ENCODE data around the gene SGCD.
"Not testable (repeated sequence)": the region's sequence is repeated elsewhere in the genome, so short reads cannot be mapped to it uniquely, and the experiment has no call there.

SGCD gene

GRCh38 chr5:156654444-156654843 is 327.5 kb downstream of the SGCD start:
- DNase-seq, result no peak

- no peak for DNase-seq
These were observed 328.8 kb downstream of the SGCD start for GRCh38 chr5:156655732-156656131.

GRCh38 chr5:156664832-156665231 is 337.9 kb downstream of the SGCD start:
- DNase-seq, result not testable (repeated sequence)

GRCh38 chr5:156666686-156667085 is 339.7 kb downstream of the SGCD start:
- not testable (repeated sequence) for DNase-seq

- DNase-seq, result no peak
These were observed 340.7 kb downstream of the SGCD start for GRCh38 chr5:156667616-156668015.

- no peak for DNase-seq
These were observed 342.5 kb downstream of the SGCD start for GRCh38 chr5:156669416-156669815.

- no peak for DNase-seq
These were observed 343.7 kb downstream of the SGCD start for GRCh38 chr5:156670615-156671014.

DNA sequence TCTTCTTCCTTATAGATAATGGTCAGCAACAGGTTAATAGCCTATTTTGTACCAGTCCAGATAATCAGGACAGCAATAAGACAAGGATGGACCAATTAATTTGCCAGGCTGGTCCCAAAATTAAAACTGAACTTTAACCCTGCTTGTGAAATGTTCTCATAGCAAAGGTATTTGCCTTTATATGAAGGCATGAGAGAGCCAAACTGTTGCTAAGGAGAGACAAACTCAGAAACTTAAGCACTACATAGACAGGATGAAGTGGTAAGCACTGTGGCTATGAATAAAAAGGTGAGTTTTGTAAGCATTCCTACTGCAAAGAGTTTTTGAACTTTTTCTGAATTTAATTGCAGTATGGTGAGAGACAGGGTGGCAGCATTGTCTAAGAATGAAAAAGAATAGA is 348.4 kb downstream of the SGCD start:
- DNase-seq, result no peak

- no peak for DNase-seq
These were observed 351.0 kb downstream of the SGCD start for GRCh38 chr5:156677963-156678362.

- DNase-seq, result no peak
These were observed 351.5 kb downstream of the SGCD start for GRCh38 chr5:156678484-156678883.

DNA sequence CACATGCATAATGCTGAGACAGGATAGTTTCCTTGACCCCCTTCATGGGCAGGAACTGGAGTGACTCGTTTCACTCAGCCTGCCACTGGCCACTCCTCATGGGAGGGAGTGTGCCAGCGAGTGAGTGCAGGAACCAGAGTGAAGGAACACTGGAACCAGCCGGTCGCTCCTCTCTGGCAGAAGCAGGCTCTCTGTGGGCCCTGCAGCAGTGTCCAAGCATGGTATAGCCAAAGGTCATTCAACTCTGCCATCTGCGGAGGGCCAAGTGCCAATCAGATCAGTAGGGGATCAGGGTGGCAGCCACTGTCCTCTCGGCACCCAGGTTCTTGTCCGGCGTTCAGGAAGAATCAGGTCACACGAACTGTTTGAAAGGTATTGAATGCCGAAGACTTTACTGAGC is 353.9 kb downstream of the SGCD start:
- DNase-seq, result no peak

DNA sequence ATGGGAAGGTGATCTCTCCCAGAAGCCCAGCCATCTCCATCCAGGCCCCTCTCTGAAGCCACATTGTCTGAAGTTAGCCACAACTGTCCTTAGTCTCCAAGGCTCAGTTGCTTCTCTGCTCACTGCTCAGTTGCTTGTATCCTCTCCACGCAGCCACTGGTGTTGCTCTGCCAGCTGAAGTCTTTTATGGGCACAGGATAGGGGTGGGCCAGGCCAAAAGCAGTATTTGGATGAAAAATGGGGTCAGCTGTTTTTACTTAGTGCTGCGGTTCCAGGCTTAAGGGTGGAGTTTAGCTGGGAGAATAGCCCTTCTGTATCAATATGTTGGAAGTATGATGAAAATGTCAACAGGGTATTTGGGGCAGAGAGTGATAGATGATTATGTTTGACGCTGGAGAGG is 354.3 kb downstream of the SGCD start:
- no peak for DNase-seq

DNA sequence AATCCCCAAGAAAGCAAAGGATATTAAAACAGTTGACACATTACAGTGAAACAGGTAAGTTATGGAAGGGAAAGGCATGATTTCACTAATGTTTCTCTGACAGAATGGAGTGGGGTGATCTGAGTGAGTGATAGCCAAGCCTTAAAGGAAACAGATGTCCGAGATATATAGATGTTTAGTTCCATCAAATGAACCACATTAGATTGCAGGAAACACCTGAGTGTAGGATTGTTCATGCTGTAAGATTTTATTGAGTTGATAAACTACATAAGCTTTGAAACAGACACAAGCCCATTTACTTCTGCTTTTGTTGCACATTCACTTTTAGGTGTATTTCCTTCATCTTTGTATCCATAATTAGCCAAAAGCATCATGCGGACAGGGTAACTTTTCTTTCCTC is 356.0 kb downstream of the SGCD start:
- no peak for DNase-seq

- DNase-seq, result no peak
These were observed 356.5 kb downstream of the SGCD start for GRCh38 chr5:156683509-156683908.

DNA sequence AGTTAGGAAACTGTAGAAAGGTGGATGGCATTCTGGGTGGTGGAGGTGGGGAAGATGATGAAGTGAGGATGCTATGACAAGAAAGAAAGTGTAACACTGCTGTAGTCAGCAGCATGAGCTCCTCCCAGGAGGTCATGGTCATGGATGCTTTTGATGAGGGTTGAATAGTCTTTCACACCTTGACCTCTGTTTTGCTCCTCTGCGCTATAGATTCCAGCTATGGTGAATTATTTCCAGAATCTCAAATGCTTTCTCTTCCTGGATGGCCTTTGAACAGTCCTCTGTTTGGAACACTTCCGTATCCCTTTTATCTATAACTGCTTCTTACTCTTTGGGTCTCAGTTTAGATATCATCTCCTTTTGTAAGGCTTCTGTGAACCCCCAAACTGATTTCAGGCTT is 357.3 kb downstream of the SGCD start:
- DNase-seq, result no peak

- no peak for DNase-seq
These were observed 358.5 kb downstream of the SGCD start for GRCh38 chr5:156685481-156685880.

DNA sequence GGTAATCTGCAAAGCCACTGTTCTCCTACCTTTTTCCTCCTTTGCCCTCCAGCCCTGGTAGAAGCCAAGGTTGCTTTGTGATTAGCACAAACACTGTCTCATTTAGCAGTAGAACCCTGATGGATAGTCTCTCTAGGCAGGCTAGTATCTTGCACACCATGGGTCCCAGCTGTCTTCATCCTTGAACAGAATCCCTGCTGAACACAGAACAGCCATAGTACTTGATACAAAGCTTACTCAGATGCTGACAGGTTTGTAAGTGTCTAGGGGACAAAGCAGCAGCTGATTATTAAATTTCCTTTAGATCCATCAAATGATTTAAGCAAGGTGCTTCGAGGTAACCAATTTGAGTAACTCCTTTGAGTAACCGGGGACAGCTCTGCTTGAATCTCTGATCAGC is 359.4 kb downstream of the SGCD start:
- no peak for DNase-seq

GRCh38 chr5:156686796-156687195 is 359.8 kb downstream of the SGCD start:
- DNase-seq, result no peak

GRCh38 chr5:156687514-156687913 is 360.6 kb downstream of the SGCD start:
- DNase-seq, result no peak

DNA sequence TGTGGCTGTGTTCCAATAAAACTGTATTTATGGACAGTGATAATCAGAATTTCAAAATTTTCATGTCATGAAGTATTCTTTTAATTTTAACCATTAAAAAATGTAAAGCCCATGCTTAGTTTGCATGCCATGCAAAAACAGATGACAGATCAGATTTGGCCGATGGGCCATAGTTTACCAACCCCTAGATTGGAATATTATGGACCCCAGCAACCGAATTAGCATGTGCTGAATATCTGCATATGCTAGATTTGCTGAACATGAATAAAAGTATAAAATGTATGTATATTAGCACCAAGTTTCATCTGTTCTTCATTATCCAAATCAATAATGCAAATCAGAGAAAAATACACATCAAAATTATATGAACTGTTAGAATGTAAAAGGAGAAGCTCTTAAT is 364.6 kb downstream of the SGCD start:
- no peak for DNase-seq

- no peak for DNase-seq
These were observed 366.1 kb downstream of the SGCD start for GRCh38 chr5:156693113-156693512.

DNA sequence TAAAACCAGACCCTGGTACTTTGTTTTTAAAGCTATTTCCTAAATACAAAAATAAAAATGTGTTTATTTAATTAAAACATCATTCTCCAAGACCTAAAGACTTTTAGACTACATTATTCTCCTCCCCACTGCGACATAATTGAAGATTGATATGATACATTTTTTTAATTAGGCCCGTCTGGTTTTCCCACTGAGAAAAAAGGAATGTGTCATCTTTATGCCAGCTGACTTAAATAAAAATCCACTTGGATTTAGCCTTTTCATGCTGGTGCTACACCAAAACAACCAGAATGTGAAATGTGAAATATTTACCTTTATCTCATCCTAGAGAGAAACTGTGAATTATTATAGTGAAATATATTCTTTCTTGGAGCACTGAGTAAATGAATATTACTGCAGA is 367.6 kb downstream of the SGCD start:
- no peak for DNase-seq

DNA sequence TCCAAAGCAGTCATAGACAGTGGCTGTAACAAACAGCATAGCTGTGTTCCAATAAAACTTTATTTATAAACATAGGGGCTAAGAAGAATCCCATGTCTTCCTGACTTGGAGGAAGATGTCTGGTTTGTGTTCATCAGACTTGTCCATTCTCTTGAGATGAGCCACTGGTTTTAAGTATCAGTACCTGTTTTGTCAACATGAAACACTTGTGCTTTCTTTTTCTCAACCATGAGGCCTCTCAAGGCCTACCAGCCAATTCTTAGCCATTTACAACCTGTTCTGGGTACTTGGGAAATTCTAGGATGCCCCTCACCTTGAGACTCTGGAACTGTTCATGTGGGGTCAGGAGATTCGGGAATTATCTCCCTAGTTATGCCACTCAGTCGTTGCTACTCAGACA is 368.8 kb downstream of the SGCD start:
- no peak for DNase-seq

- no peak for DNase-seq
These were observed 371.4 kb downstream of the SGCD start for GRCh38 chr5:156698323-156698722.

- no peak for DNase-seq
These were observed 372.2 kb downstream of the SGCD start for GRCh38 chr5:156699147-156699546.

DNA sequence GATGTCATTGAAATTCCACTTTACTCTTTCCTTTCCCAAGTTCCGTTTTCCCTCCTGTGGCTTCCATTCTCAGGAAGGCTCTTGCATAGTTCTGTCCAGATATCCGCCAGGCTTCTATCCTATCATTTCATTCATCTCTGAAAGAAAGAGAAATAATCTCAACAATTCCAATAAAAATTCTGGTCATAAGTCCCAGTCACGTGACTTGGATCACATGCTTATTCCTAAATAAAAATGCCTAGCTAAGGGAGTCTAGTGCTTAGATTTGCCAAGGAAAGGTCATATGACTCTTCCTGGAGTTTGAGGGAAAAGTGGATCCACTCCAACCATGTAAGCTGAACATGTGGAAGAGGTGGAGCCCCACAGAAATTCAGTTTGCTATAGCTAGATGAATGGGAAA is 377.2 kb downstream of the SGCD start:
- no peak for DNase-seq

Measured in NCI-H187 treated with DMSO at 0.1 percent for 48 hours (cell line).